Testis (tissue), 3 donors: ENCODE data around the gene TMEM63B. TPM values are rescaled to one million over a fixed set of nuclear protein-coding genes. Genes with fewer than 3 reads are reported as not detected.

Experiments used
- DNase-seq: peaks from one replicate; pipeline ENCODE4 v3.0.0-alpha.2; 2019
- H3K27ac ChIP-seq, 2 donors: fragments of 200-600 bp; sonication (generic); one replicate each; pipeline ENCODE4 v1.5.1; 2019
- H3K27me3 ChIP-seq: fragments of 200-600 bp; sonication (generic); one replicate; pipeline ENCODE4 v1.5.1; 2019
- H3K36me3 ChIP-seq: fragments of 200-600 bp; sonication (generic); one replicate; pipeline ENCODE4 v1.5.1; 2017; ENCODE audit warnings: low read depth; ENCODE audit errors: missing control alignments
- H3K4me1 ChIP-seq: fragments of 200-600 bp; sonication (generic); one replicate; pipeline ENCODE4 v1.5.1; 2019
- H3K4me3 ChIP-seq, 2 donors: fragments of 200-600 bp; sonication (generic); one replicate each; pipeline ENCODE4 v1.5.1; 2017 to 2019
- H3K9me3 ChIP-seq: fragments of 200-600 bp; sonication (generic); one replicate; pipeline ENCODE4 v1.5.1; 2017
- POLR2A ChIP-seq: fragments of 450-650 bp; IDR thresholded peaks from one replicate; pipeline ENCODE4 v1.6.1; 2017; ENCODE audit warnings: antibody characterized with exemption, mild to moderate bottlenecking, moderate library complexity
- WGBS, 2 donors: methylation state at CpG; one replicate each; pipeline ENCODE4 v1.1.5; 2018; 5-methylcytosine and 5-hydroxymethylcytosine counted together
- intact Hi-C: fragments of 100-400 bp; cut with DNase I; formaldehyde crosslinking; loops from one replicate; pipeline ENCODE4 v1.15.1; 2023; ENCODE audit warnings: low total_unique reads
- polyA plus RNA-seq: library from polyadenylated mRNA; stranded (reverse); fragments of 350-450 nt; fragmentation: Illumina TruSeq; extraction: RNeasy Lipid Tissue Mini Kit (QIAGEN cat#74804); gene quantifications from one replicate; pipeline ENCODE4 v1.2.3, GENCODE V29; 2014; ENCODE audit warnings: low read depth, low replicate concordance; ENCODE audit not compliant: insufficient read depth
- total RNA-seq, 2 donors: library from RNA; depleted of rRNA; stranded (reverse); fragments of >200 nt; gene quantifications; one replicate each; pipeline ENCODE4 v1.2.3, GENCODE V29; 2016
- TF ChIP-seq, protein P1 (sequence below), 3 experiments: fragments of 450-650 bp in 2 of 3; fragments of 200-600 bp in 1 of 3; sonication (generic) in 1 of 3; IDR thresholded peaks; one replicate each; pipeline ENCODE4 v1.5.1; 2016 to 2019; ENCODE audit warnings: antibody characterized with exemption in 3 of 3, mild to moderate bottlenecking in 2 of 3, moderate library complexity in 1 of 3

Gene TMEM63B
- total and polyA plus RNA-seq, 3 donors from 2014 or later = 79.0 to 170 (median 139) TPM

DNA sequence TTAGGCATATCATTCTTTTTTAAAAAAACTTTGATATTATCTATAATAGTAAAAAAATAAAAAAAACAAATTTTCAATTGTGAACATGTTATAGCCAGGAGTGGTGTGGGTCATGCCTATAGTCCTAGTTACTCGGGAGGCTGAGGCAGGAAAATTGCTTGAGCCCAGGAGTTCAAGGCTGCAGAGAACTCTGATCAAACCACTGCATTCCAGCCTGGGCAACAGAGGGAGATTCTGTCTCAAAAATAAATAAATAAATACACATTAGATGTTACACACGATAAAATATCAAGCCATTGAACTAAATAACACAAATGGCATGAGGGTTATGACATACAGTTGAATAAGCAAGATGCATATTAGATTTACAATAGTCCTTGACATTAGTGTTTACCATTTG is 61.5 kb downstream of the TMEM63B start:
- Histone ChIP-seq H3K27ac (no peak overlapping the region), H3K27me3 (no peaks in the 10 kb centered on the region), H3K9me3 (no peaks in the 10 kb centered on the region), H3K4me3 (no peak overlapping the region), H3K36me3 (no peaks in the 10 kb centered on the region), H3K4me1 (no peaks in the 10 kb centered on the region)
- DNase-seq = no peak
- TF ChIP-seq, protein P1, sequence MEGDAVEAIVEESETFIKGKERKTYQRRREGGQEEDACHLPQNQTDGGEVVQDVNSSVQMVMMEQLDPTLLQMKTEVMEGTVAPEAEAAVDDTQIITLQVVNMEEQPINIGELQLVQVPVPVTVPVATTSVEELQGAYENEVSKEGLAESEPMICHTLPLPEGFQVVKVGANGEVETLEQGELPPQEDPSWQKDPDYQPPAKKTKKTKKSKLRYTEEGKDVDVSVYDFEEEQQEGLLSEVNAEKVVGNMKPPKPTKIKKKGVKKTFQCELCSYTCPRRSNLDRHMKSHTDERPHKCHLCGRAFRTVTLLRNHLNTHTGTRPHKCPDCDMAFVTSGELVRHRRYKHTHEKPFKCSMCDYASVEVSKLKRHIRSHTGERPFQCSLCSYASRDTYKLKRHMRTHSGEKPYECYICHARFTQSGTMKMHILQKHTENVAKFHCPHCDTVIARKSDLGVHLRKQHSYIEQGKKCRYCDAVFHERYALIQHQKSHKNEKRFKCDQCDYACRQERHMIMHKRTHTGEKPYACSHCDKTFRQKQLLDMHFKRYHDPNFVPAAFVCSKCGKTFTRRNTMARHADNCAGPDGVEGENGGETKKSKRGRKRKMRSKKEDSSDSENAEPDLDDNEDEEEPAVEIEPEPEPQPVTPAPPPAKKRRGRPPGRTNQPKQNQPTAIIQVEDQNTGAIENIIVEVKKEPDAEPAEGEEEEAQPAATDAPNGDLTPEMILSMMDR (IDR thresholded peaks at IDR 0.05) = no peak
- no peak for TF ChIP-seq POLR2A
- intact Hi-C loops = no loop called here
- WGBS, 2 donors = 66 to 78% methylated on average over 2 of the region's 2 CpGs

DNA sequence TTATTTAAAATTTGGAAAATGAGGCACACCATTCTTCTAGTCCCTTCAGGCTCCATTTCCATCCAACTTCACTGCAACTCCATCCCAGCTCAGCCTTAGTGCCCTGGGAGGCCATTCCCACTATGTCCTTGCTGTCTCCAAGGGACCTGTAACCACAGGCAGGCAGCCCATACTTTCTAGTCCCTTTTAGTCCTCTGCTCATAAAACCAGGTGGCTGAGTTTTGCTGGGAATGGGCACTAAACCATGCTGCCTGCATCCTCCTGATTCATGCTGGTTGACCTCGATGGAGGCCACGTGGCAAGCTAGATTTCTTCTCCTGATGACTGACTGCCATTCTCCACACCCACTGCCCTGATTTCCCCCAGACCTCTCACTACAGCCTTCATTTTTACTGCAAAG is 61.9 kb downstream of the TMEM63B start:
- no peaks in the 10 kb centered on the region for H3K36me3 ChIP-seq
- intact Hi-C loops = no loop called here
- no peak for TF ChIP-seq POLR2A
- TF ChIP-seq, protein P1 (IDR thresholded peaks at IDR 0.05) = no peak
- DNase-seq = no peak
- 80 to 100% methylated on average over 2 of the region's 2 CpGs for WGBS, 2 donors
- no peaks in the 10 kb centered on the region for H3K4me1 ChIP-seq
- H3K4me3 ChIP-seq = no peak overlapping the region
- no peaks in the 10 kb centered on the region for H3K27me3 ChIP-seq
- H3K27ac ChIP-seq = no peak overlapping the region
- no peaks in the 10 kb centered on the region for H3K9me3 ChIP-seq

DNA sequence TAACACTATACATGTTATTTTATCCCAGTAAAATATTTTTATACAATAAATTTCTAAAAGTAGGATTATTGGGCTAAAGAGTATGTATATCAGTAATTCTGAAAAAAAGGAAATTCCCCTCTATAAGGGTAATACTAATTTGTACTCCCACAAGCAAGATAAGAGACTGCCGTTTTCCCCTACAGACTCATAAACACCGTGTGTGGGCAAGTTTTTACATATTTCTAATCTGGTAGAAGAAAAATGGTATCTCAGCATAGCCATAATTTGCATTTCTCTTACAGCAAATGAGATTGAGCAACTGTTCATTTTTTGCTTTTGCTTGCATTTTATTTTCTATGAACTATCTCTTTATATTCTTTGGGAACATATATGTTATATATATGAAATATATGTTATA is 63.4 kb downstream of the TMEM63B start:
- intact Hi-C loops = no loop called here
- Histone ChIP-seq H3K4me3 (no peak overlapping the region), H3K4me1 (no peaks in the 10 kb centered on the region), H3K27me3 (no peaks in the 10 kb centered on the region), H3K36me3 (no peaks in the 10 kb centered on the region), H3K27ac (no peak overlapping the region), H3K9me3 (no peaks in the 10 kb centered on the region)
- WGBS, 2 donors = 37 to 38% methylated on average over 2 of the region's 2 CpGs
- DNase-seq = no peak
- TF ChIP-seq, protein P1 (IDR thresholded peaks at IDR 0.05) = no peak
- TF ChIP-seq POLR2A = no peak

DNA sequence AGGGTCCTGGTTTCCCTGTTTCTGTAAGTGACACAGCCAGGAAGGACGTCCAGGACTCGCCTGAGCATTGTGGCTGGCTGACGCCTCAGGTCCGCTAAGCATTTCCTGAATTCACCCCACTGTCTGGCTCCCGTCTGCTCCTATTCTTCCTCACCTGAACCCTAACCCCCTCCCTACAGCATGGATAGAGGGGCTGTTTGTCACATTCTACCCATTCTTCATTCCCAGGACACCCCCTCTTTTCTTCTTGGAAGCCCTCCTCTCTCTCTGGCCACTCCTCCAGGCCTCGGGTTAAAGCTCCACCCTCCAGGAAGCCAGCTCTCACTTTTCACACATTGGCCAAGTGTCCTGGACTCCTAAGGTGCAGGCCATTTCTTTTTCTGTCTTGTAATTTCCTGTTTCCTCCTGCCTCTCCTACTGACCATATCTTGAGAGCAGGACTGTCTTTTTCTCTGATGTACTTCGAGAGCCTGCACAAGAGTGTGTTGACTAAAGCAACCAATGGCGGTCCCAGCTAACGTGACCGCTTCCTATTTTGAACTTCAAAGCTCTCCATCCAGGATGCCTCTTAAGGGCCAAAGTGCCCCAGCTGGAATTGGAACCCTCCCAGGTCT is 65.2 kb downstream of the TMEM63B start:
- no peaks in the 10 kb centered on the region for H3K4me1 ChIP-seq
- H3K27me3 ChIP-seq = no peaks in the 10 kb centered on the region
- TF ChIP-seq, protein P1 (IDR thresholded peaks at IDR 0.05) = no peak
- TF ChIP-seq POLR2A = no peak
- no peaks in the 10 kb centered on the region for H3K9me3 ChIP-seq
- 66 to 75% methylated on average over 10 of the region's 10 CpGs for WGBS, 2 donors
- intact Hi-C loops = no loop called here
- no peak for DNase-seq
- H3K36me3 ChIP-seq = no peaks in the 10 kb centered on the region
- no peak overlapping the region for H3K27ac ChIP-seq
- no peak overlapping the region for H3K4me3 ChIP-seq

DNA sequence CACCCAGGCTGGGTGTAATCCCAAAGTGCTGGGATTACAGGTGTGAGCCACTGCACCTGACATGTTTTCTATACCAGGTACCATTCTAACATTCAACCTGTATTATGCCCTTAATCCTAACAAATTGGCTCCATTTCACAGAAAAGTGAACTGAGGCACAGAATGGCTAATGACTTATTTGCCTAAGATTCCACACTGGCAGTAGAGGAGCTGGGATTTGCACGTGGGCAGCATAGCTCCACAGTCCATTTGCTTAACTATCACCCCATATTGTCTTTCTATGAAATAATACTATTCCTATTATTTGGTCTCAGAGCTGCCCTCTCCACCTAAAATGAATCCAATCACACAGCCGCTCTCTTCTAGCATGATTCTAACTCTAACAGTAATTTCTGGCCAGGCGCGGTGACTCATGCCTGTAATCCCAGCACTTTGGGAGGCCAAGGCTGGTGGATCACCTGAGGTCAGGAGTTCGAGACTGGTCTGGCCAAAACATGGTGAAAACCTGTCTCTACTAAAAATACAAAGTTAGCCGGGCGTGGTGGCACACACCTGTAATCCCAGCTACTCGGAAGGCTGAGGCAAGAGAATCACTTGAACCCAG is 66.1 kb downstream of the TMEM63B start:
- no peak overlapping the region for H3K27ac ChIP-seq
- DNase-seq = no peak
- no peaks in the 10 kb centered on the region for H3K9me3 ChIP-seq
- TF ChIP-seq POLR2A = no peak
- TF ChIP-seq, protein P1 (IDR thresholded peaks at IDR 0.05) = no peak
- intact Hi-C loops = no loop called here
- no peak overlapping the region for H3K4me3 ChIP-seq
- 88 to 90% methylated on average over 8 of the region's 8 CpGs for WGBS, 2 donors
- H3K27me3 ChIP-seq = no peaks in the 10 kb centered on the region
- H3K4me1 ChIP-seq = no peaks in the 10 kb centered on the region
- H3K36me3 ChIP-seq = no peaks in the 10 kb centered on the region
